Islet precursor cell (in vitro differentiated cells): ENCODE data around the gene TCF12.
A peak's percentile ranks its signal among the peaks of the same experiment; 100 is the strongest.

Experiments used
- DNase-seq: peaks from one replicate; pipeline ENCODE4 v3.0.0-alpha.2; 2018

The TCF12 gene

GRCh38 chr15:57025264-57025926 is 107.0 kb downstream of the TCF12 start:
- DNase-seq, result no peak

DNA sequence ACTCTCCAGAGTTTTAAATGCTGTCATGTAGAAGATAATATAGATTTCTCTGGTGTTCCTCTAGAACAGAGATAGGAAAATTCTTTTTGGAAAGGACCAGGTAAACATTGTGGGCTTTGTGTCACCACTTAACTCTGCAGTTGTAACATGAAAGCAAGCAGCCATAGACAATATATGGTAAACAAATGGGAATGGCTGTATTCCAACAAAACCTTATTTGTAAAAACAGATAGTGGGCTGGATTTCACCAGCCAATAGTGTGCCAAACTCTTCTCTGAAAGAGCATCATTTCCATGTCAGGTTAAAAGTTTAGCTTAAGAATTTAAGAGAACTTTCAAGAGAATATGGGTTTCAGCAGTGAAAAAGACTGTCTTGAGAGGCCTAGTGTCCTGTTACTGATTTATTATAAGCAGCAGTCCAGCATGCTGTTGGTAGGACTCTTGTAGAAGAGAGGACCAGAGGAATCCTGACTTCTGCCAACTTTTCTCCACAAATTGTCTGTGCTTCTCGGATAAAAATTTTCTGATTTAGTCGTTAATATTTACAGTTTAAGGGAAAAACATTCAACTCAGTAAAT is 107.7 kb downstream of the TCF12 start:
- DNase-seq, result no peak

DNA sequence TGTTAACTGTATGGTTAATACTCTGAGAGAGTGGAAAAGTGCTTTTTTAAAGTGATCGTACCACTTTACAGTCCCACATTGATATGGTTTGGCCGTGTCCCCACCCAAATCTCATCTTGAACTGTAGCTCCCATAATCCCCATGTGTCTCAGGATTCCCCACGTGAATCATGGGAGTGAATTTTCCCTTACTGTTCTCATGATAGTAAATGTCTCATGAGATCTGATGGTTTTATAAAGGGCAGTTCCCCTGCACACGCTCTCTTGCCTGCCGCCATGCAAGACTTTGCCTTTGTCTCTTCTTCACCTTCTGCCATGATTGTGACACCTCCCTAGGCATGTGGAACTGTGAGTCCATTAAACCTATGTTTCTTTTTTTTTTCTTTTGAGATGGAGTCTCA is 109.2 kb downstream of the TCF12 start:
- no peak for DNase-seq

- DNase-seq, result no peak
Measured at GRCh38 chr15:57028176-57028575, 109.7 kb downstream of the TCF12 start.

GRCh38 chr15:57030011-57030410 is 111.6 kb downstream of the TCF12 start:
- DNase-seq, result no peak

- DNase-seq, result no peak
Measured at GRCh38 chr15:57031082-57031481, 112.6 kb downstream of the TCF12 start.

DNA sequence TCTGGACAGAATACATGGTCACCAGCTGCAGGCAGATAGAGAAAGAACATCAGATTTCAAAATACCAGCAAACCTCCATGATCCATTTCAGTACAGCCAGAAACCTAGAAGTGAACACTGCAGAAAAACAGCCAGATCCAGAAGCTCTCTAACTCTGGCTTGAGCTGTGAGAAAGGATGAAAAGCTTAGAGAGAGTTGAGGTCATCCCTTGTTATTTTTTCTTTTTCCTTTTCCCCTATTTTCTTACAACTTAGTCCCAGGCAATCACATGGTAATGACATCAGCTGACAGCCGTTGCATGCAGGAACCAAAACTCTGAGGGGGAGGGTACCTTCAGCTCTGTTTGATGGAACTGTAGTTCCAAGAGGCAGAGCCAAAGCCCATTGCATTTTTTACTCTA is 113.2 kb downstream of the TCF12 start:
- DNase-seq, result peak; percentile 66

DNA sequence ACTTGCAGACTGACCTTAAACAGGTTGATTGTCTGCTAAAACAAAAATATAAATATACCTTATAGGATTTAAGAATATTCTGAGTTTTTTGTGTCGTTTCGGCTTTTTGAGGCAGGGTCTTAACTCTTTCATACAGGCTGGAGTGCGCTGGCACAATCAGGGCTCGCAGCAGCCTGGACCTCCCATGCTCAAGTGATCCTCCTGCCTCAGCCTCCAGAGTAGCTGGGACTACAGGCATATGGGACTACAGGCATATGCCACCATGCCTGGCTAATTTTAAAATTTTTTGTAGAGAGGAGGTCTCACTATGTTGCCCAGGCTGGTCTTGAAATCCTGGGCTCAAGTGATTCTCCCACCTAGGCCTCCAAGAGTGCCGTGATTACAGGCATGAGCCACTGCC is 113.9 kb downstream of the TCF12 start:
- no peak for DNase-seq

DNA sequence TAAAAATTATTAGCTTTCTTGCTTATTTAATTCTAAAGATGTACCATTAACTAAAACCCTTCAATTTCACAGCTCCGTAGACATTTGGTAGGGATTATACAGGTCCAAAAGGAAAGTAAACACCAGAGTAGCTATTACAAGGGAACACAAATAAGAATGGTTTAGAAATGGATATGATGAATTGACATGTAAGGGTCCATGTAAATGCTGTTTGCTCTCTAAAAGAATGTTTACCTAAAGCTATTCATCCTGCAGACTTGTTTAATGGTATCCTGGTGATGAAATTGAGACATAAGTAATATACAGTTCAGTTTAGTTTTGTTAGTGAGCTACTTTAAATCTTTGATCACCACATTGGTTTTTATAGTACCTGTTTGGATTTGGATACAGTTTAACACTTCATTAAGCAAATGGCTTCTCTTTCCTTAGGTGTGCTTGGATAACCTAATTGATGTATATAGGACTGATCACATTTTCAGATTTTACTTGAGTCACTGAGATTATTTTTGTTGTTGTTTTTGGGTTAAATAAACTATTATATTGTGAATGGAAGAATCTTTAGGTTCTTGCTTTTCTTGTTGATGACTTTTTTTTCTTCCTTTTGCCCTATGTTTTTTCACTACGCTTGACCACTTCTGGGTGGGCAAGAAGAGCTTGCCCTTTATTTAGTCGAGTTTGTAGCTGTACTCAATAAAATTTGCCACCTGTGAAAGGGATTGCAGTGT is 115.4 kb downstream of the TCF12 start:
- DNase-seq, result no peak

DNA sequence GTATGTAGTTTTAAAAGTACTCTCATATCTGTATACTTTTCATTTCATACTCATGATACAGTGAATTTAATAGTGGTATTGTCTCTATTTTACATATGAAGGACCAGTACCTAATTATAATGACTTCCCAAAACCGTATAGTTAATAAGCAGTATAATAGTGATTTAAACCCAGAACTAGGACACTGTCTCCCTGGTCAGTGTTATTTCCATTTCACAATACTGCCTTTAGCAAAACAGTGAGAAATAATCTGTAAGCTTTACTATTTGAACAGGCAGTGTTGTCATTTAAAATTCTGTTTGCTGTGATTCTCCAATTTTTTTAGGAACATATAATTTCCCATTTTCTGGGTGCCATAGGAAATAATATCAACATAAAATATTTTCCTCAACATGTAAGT is 116.2 kb downstream of the TCF12 start:
- DNase-seq, result no peak

DNA sequence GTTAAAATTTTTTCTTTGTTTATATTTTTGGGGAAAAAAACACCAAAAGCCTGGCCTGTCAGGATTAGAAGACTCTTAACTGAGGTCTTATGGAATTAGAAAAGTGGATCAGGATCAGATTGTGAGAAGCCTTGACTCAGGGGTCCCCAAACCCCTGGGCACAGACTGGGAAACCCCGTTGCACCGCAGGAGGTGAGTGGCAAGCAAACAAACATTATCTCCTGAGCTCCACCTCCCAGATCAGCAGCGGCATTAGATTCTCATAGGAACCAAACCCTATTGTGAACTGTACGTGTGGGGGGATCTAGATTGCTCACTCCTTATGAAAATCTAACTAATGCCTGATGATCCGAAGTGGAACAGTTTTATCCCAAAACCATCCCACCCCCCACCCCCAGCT is 117.2 kb downstream of the TCF12 start:
- DNase-seq, result no peak

DNA sequence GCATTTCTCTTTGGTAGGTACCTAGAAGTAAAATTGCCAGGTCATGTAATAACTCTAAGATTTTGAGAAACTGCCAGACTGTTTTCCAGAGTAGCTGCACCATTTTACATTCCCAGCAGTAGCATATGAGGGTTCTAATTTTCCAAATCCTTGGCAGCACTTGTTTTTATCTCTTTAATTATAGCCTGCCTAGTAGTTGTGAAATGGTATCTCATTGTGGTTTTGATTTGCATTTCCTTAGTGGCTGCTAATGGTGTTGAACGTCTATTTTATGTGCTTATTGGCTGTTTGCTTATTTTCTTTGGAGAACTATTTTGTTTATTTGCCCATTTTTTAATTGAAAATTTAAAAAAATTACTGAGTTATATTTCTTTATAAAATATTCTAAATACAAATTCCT is 117.9 kb downstream of the TCF12 start:
- DNase-seq, result no peak

- no peak for DNase-seq
Measured at GRCh38 chr15:57037548-57037947, 119.1 kb downstream of the TCF12 start.

DNA sequence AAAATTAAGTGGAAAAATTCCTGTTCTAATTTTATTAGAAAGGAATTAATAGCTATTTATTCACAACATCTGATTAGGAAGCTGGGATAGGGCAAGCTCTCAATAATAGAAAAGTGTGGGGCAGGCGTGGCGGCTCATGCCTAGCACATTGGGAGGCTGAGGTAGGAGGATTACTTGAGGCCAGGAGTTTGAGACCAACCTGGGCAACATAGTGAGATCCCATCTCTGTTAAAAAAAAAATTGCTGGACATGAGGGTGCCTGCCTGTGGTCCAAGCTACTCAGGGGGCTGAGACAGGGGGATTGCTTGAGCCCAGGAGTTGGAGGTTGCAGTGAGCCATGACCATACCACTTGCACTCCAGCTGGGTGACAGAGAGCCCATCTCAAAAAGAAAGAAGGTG is 119.6 kb downstream of the TCF12 start:
- DNase-seq, result no peak

DNA sequence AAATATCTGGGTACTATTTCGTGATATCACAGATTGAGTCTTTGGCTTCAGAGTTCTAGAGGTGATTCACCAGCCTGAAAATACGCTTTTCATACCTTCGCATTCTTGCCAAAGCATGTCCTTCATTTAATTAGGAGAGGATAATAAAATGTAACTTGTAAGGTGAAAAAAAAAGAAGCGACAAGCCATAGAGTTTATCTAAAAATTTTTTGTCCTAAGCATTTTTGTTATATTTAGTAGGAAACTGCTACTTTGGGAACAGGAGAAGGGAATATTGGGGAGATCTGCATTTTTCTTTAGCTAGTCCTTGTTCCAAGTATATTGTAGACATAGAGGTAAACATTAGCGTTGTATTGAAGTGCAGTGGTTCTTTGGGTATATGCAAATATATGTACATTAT is 120.1 kb downstream of the TCF12 start:
- no peak for DNase-seq

GRCh38 chr15:57041416-57041815 is 123.0 kb downstream of the TCF12 start:
- DNase-seq, result no peak

GRCh38 chr15:57044072-57044702 is 125.7 kb downstream of the TCF12 start:
- DNase-seq, result no peak

GRCh38 chr15:57044970-57045369 is 126.5 kb downstream of the TCF12 start:
- no peak for DNase-seq

DNA sequence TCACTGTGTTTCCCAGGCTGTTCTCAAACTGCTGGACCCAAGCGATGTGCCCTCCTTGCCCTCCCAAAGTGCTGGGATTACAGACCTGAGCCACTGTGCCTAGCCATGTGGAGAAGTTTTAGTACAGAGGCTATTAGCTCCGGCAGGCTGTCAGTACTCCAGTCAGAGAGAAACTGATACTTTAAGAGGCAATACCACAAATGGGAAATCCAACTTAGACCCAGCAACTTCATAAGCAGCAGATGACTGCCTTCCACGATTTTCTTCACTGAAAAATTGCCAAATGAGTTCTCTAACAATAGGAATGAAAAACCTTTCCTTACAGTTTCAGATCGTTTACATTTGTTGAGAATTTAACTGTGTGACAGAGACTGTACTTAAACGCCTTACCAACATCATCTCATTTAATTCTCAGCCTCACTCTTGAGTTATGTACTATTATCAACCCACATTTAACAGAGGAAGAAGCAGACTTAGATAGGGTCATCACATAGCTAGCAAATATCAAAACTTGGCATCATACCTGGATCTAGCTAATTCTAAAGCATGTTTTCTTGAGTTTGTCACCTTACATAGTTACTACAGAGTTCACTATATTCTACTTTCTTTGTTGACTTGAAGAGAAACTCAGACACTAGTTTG is 127.4 kb downstream of the TCF12 start:
- DNase-seq, result no peak

GRCh38 chr15:57048930-57049549 is 130.6 kb downstream of the TCF12 start:
- no peak for DNase-seq

GRCh38 chr15:57053470-57053869 is 135.0 kb downstream of the TCF12 start:
- no peak for DNase-seq

DNA sequence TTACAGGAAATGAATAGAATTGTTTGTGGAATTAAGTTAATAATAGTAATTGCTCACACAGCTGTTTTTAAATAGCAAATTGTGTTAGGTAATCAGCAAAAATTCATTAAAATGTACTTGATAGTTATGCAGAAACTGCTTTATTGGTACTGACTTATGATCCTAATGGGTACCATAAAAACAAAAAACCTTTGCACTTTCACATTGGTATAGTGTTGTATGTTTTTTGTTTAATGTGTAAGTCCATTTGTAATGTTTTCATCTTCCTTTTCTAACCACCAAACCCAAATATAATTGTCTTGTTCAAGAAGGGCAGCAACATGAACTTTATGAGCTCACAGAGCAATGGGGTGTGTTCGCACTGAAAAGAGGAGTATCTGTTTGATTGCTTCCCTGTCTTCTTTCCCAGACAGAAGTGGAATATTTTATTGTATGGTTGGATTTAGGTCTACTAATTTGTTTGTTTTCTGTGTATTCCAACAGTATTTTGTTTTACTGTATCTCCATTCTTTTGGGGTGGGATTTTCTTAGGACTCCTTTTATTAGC is 135.8 kb downstream of the TCF12 start:
- DNase-seq, result no peak

DNA sequence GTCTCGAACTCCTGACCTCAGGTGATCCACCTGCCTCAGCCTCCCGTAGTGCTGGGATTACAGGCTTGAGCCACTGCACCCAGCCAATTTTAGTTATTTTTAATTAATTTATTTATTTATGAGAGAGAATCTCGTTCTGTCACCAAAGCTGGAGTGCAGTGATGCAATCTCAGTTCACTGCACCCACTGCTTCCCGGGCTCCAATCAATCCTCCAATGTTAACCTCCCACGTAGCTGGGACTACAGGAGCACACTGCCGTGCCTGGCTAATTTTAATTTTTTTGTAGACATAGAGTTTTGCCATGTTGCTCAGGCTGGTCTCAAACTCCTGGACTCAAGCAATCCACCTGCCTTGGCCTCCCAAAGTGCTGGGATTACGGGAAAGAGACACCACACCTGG is 137.9 kb downstream of the TCF12 start:
- no peak for DNase-seq
